ENCODE results near the gene ENTREP3. TPM values are rescaled to one million over a fixed set of nuclear protein-coding genes. Genes with fewer than 3 reads are reported as not detected.

The ENTREP3 gene
- total RNA-seq, 4 donors from 2014 or later: 5.6 to 12.0 (median 7.8) TPM

- H3K4me1 ChIP-seq: peaks cover 10 to 16% of the 10 kb centered on the region in 2 donors
- H3K36me3 ChIP-seq: no peaks in the 10 kb centered on the region
- peak; percentile 73 to 81 for DNase-seq
- H3K9me3 ChIP-seq: no peaks in the 10 kb centered on the region
- WGBS, 2 donors: 0 to 1% methylated on average over 3 to 18 of the region's 29 CpGs
- intact Hi-C loops (cut with DNase I): loop anchor here (5.0 kb wide), 1 partner anchor 44 kb away; the partner anchor contains the start of gene RUSC1
- peak overlapping the region in 1 of 3 donors; percentile 53 for H3K27ac ChIP-seq
- TF ChIP-seq POLR2A (IDR thresholded peaks at IDR 0.05): no peak
- peak in 5 of 6 experiments; percentile 20 to 47 (median 41) for TF ChIP-seq CTCF (IDR thresholded peaks at IDR 0.05)
- H3K4me3 ChIP-seq (replicated peaks in 1 of 3): peak overlapping the region; percentile 48 to 66 (median 51)
- no peaks in the 10 kb centered on the region for H3K27me3 ChIP-seq
Observed at GRCh38 chr1:155277902-155278688, 22.8 kb upstream of the ENTREP3 start.

- intact Hi-C loops (cut with DNase I): loop anchor here (5.0 kb wide), 1 partner anchor 45 kb away; the partner anchor contains the start of gene RUSC1
- Histone ChIP-seq H3K9me3 (no peaks in the 10 kb centered on the region), H3K4me3 (replicated peaks in 1 of 3) (peak within 1 kb of the TSS; percentile 48 to 66 (median 51)), H3K27ac (peak within 1 kb of the TSS in 2 of 3 donors; percentile 15 to 53), H3K4me1 (peaks cover 15 to 19% of the 10 kb centered on the region in 2 donors), H3K36me3 (no peaks in the 10 kb centered on the region), H3K27me3 (no peaks in the 10 kb centered on the region)
- TF ChIP-seq CTCF (IDR thresholded peaks at IDR 0.05) (peak in 4 of 6 experiments; percentile 14 to 75 (median 65)), POLR2A (IDR thresholded peaks at IDR 0.05) (no peak)
- 1% methylated on average over 23 to 33 of the region's 68 CpGs for WGBS, 2 donors
- peak; percentile 98 for DNase-seq
Observed at GRCh38 chr1:155277070-155277901, 22.0 kb upstream of the ENTREP3 start, which contains the start of gene HCN3. HCN3 (plus strand) TSS chr1:155277463; CDS start chr1:155277591, 128 bp downstream.

- intact Hi-C loops (cut with DNase I): no loop called here
- H3K27ac ChIP-seq: peak within 1 kb of the TSS; percentile 81 to 93 (median 90)
- H3K4me1 ChIP-seq: peaks cover 18 to 23% of the 10 kb centered on the region in 2 donors
- H3K9me3 ChIP-seq: no peaks in the 10 kb centered on the region
- H3K4me3 ChIP-seq (replicated peaks in 1 of 3): peak within 1 kb of the TSS; percentile 23 to 96 (median 44)
- H3K36me3 ChIP-seq: peaks cover 22 to 26% of the 10 kb centered on the region in 2 donors
- no peaks in the 10 kb centered on the region for H3K27me3 ChIP-seq
- 38 to 47% methylated on average over 20 to 23 of the region's 61 CpGs for WGBS, 2 donors
- DNase-seq: peak; percentile 95 to 96
- TF ChIP-seq POLR2A (IDR thresholded peaks at IDR 0.05) (peak in 1 of 2 donors; percentile 89), CTCF (IDR thresholded peaks at IDR 0.05) (peak in 1 of 6 experiments; percentile 13)
Observed at GRCh38 chr1:155273343-155274245, 18.3 kb upstream of the ENTREP3 start, which contains the start of gene CLK2. CLK2 (minus strand) TSS chr1:155273504; CDS start chr1:155270977, 2,527 bp downstream.

- 5 to 7% methylated on average over 29 to 34 of the region's 44 CpGs for WGBS, 2 donors
- Histone ChIP-seq H3K27ac (peak overlapping the region; percentile 81 to 93 (median 90)), H3K4me1 (peaks cover 12 to 15% of the 10 kb centered on the region in 2 donors), H3K36me3 (peaks cover 31 to 35% of the 10 kb centered on the region in 2 donors), H3K9me3 (no peaks in the 10 kb centered on the region), H3K4me3 (replicated peaks in 1 of 3) (peak overlapping the region; percentile 23 to 96 (median 44)), H3K27me3 (no peaks in the 10 kb centered on the region)
- TF ChIP-seq CTCF (IDR thresholded peaks at IDR 0.05) (no peak), POLR2A (IDR thresholded peaks at IDR 0.05) (no peak)
- no peak for DNase-seq
- intact Hi-C loops (cut with DNase I): no loop called here
Observed at GRCh38 chr1:155272466-155273342, 17.4 kb upstream of the ENTREP3 start.

All from thyroid gland (tissue), 4 donors.